HepG2 (cell line): ENCODE measurements around the gene RAPGEF6. TPM values are rescaled to one million over a fixed set of nuclear protein-coding genes. Genes with fewer than 3 reads are reported as not detected.

Source experiments
- ATAC-seq: fragments of 200-7000 bp; cut with Tn5 transposase; 3 replicates; pipeline ENCODE4 v1.9.1; 2020; ENCODE audit warnings: mild to moderate bottlenecking, moderate library complexity
- BruUV-seq: library from RNA; stranded (reverse); fragments of 400-500 nt; replicated peaks from 2 replicates; lab custom pipeline; 2021; lab: Mats Ljungman, UMichigan
- CTCF ChIA-PET: fragments of 300-600 bp; formaldehyde crosslinking; extraction: SDS; loops from one replicate; lab custom pipeline; 2021; ENCODE audit warnings: low total read pairs, inconsistent platforms, low intra/inter-chr PET ratio; lab: Yijun Ruan, JAX
- POLR2A ChIA-PET: fragments of 350-600 bp; sonication (Branson Sonifier 250); formaldehyde crosslinking; loops from one replicate; lab custom pipeline; 2020; ENCODE audit warnings: antibody characterized with exemption, inconsistent platforms; lab: Yijun Ruan, JAX
- DNase-seq: peaks from one replicate; pipeline ENCODE4 v3.0.0-alpha.2; 2015; ENCODE audit warnings: low spot score
- FAIRE-seq: peaks from 3 replicates; lab custom pipeline; 2011; peaks lifted over from hg19 to GRCh38; lab: Jason Lieb, UNC
- H2AFZ ChIP-seq: one replicate; pipeline ENCODE4 v1.6.1; 2011; ENCODE audit warnings: low read length, inconsistent platforms
- H3K27ac ChIP-seq: fragments of 300-600 bp; 3 replicates; pipeline ENCODE4 v1.8.0; 2011; ENCODE audit warnings: mixed run types, mild to moderate bottlenecking, mixed read lengths, low read length, inconsistent platforms; ENCODE audit not compliant: insufficient read depth; ENCODE audit errors: extremely low read length
- H3K27me3 ChIP-seq, 2 experiments: fragments of 200-600 bp in 1 of 2; 2 replicates in 1 of 2; 3 replicates in 1 of 2; pipeline versions ENCODE4 v1.6.0 to v1.8.0; 2011; ENCODE audit warnings: low read length in 2 of 2, mild to moderate bottlenecking in 2 of 2, moderate library complexity in 2 of 2, inconsistent platforms in 1 of 2; ENCODE audit not compliant: insufficient read depth in 2 of 2, control insufficient read depth in 1 of 2
- H3K36me3 ChIP-seq, 2 experiments: fragments of 200-600 bp in 1 of 2; replicated peaks in 1 of 2; 2 replicates in 1 of 2; 3 replicates in 1 of 2; pipeline versions ENCODE4 v1.5.1 to v1.8.0; 2011; ENCODE audit warnings: low read length in 2 of 2, inconsistent platforms in 1 of 2; ENCODE audit not compliant: insufficient read depth in 2 of 2, control insufficient read depth in 1 of 2
- H3K4me1 ChIP-seq: 2 replicates; pipeline ENCODE4 v1.5.1; 2012; ENCODE audit warnings: low read length, inconsistent platforms; ENCODE audit not compliant: insufficient read depth
- H3K4me2 ChIP-seq: 2 replicates; pipeline ENCODE4 v1.6.0; 2011; ENCODE audit warnings: low read depth, low read length, inconsistent platforms
- H3K4me3 ChIP-seq, 3 experiments: fragments of 200-600 bp in 1 of 3; sonication (generic), shearing (Covaris generic) in 1 of 3; replicated peaks in 1 of 3; 2 replicates each; pipeline ENCODE4 v1.5.1; 2011 to 2016; ENCODE audit warnings: low read length in 3 of 3, inconsistent platforms in 2 of 3, low read depth in 2 of 3, mild to moderate bottlenecking in 2 of 3, control low read depth in 1 of 3, mixed read lengths in 1 of 3; ENCODE audit not compliant: insufficient read depth in 1 of 3
- H3K79me2 ChIP-seq: one replicate; pipeline ENCODE4 v1.6.1; 2011; ENCODE audit warnings: low read length, inconsistent platforms; ENCODE audit not compliant: insufficient read depth
- H3K9ac ChIP-seq: 2 replicates; pipeline ENCODE4 v1.6.0; 2011; ENCODE audit warnings: mild to moderate bottlenecking, low read depth, low read length, inconsistent platforms; ENCODE audit not compliant: insufficient read depth
- H3K9me3 ChIP-seq: 2 replicates; pipeline ENCODE4 v1.5.1; 2012; ENCODE audit warnings: mild to moderate bottlenecking, low read length
- H4K20me1 ChIP-seq: 2 replicates; pipeline ENCODE4 v1.6.0; 2011; ENCODE audit warnings: inconsistent platforms, mild to moderate bottlenecking, low read length, moderate library complexity; ENCODE audit not compliant: insufficient read depth
- ARNT2 ChIP-seq: sonication (generic); formaldehyde crosslinking; IDR thresholded peaks from 2 replicates; pipeline ENCODE4 v1.8.0; 2022; ENCODE audit warnings: mild to moderate bottlenecking, low read depth, missing genetic modification reagents, moderate library complexity
- CC2D1A ChIP-seq: sonication (generic); formaldehyde crosslinking; IDR thresholded peaks from 2 replicates; pipeline ENCODE4 v1.8.1; 2023; ENCODE audit warnings: mild to moderate bottlenecking, missing genetic modification reagents
- CREB3 ChIP-seq: sonication (generic); formaldehyde crosslinking; IDR thresholded peaks from 2 replicates; pipeline ENCODE4 v1.5.0; 2020; ENCODE audit warnings: missing genetic modification reagents
- ETV5 ChIP-seq: IDR thresholded peaks from 2 replicates; pipeline ENCODE4 v1.6.1; 2018; ENCODE audit warnings: missing biosample characterization, missing genetic modification reagents, inconsistent platforms, borderline replicate concordance
- FOXJ3 ChIP-seq: sonication (generic); formaldehyde crosslinking; IDR thresholded peaks from 2 replicates; pipeline ENCODE4 v1.4.0; 2020; ENCODE audit warnings: missing genetic modification reagents, mild to moderate bottlenecking, borderline replicate concordance
- GATA4 ChIP-seq: sonication (generic); IDR thresholded peaks from 2 replicates; pipeline ENCODE4 v1.6.1; 2016; ENCODE audit warnings: antibody characterized with exemption, low read depth, borderline replicate concordance
- KMT2B ChIP-seq: IDR thresholded peaks from 2 replicates; pipeline ENCODE4 v1.6.1; 2016; ENCODE audit warnings: missing genetic modification reagents, missing compliant biosample characterization
- MXD3 ChIP-seq: IDR thresholded peaks from 2 replicates; pipeline ENCODE4 v1.6.1; 2016; ENCODE audit warnings: mild to moderate bottlenecking, missing biosample characterization, missing genetic modification reagents
- NFRKB ChIP-seq: fragments of 450-650 bp; IDR thresholded peaks from 2 replicates; pipeline ENCODE4 v1.6.1; 2017
- SMC3 ChIP-seq: IDR thresholded peaks from 2 replicates; pipeline ENCODE4 v1.6.1; 2011; ENCODE audit warnings: low read length, improper control_type of control experiment
- SOX13 ChIP-seq, 3 experiments: fragments of 450-650 bp in 1 of 3; sonication (generic) in 1 of 3; formaldehyde crosslinking in 1 of 3; IDR thresholded peaks in 2 of 3; conservative IDR thresholded peaks in 1 of 3; 2 replicates each; pipeline versions ENCODE4 v1.5.0 to v1.6.1; 2016 to 2020; ENCODE audit warnings: antibody characterized with exemption in 1 of 3, mild to moderate bottlenecking in 1 of 3, missing compliant biosample characterization in 1 of 3, missing genetic modification reagents in 1 of 3, moderate library complexity in 1 of 3
- TBX2 ChIP-seq: sonication (generic); formaldehyde crosslinking; IDR thresholded peaks from 2 replicates; pipeline ENCODE4 v1.5.0; 2020; ENCODE audit warnings: missing genetic modification reagents, mild to moderate bottlenecking, borderline replicate concordance
- TEAD2 ChIP-seq: sonication (generic); formaldehyde crosslinking; IDR thresholded peaks from 2 replicates; pipeline ENCODE4 v1.9.0; 2021; ENCODE audit warnings: missing genetic modification reagents
- U2AF2 ChIP-seq: fragments of 200-400 bp; formaldehyde crosslinking; IDR thresholded peaks from 2 replicates; pipeline ENCODE4 v1.6.1; 2017; ENCODE audit warnings: low read depth, mild to moderate bottlenecking, low read length
- ZNF225 ChIP-seq: sonication (generic); formaldehyde crosslinking; IDR thresholded peaks from 2 replicates; pipeline ENCODE4 v1.4.0; 2020; ENCODE audit warnings: mild to moderate bottlenecking, missing genetic modification reagents
- ZNF280B ChIP-seq: sonication (generic); formaldehyde crosslinking; IDR thresholded peaks from 2 replicates; pipeline ENCODE4 v1.5.0; 2020; ENCODE audit warnings: missing genetic modification reagents, mild to moderate bottlenecking, borderline replicate concordance
- WGBS: methylation state at CpG from one replicate; pipeline ENCODE4 v1.1.6; 2017; ENCODE audit warnings: low lambda C conversion rate; 5-methylcytosine and 5-hydroxymethylcytosine counted together
- in situ Hi-C: cut with HindIII; loops from 2 replicates; pipeline ENCODE4 v1.10.0; 2017; ENCODE audit warnings: low pct_unique_long_range_greater_than_20kb; ENCODE audit not compliant: extremely low pct_ligation_motif_present
- intact Hi-C: fragments of 100-400 bp; cut with micrococcal nuclease; formaldehyde crosslinking; loops from one replicate; pipeline ENCODE4 v1.10.0; 2022; ENCODE audit not compliant: unreplicated experiment
- polyA plus RNA-seq, 8 experiments: library from polyadenylated mRNA; depleted of rRNA in 3 of 8; stranded (reverse) in 7 of 8; unstranded in 1 of 8; fragments of >200 nt; fragmentation: Illumina TruSeq in 4 of 8; extraction: Trizol in 4 of 8; gene quantifications; 2 replicates each; pipeline versions ENCODE4 v1.2.1 to v1.2.3, GENCODE V29; 2011 to 2016; ENCODE audit warnings: low read depth in 4 of 8, missing spikeins in 1 of 8, mixed read lengths in 1 of 8; ENCODE audit not compliant: insufficient read depth in 1 of 8
- total RNA-seq, 5 experiments: library from RNA; depleted of rRNA; stranded (reverse); fragments of >200 nt; fragmentation: Illumina TruSeq; extraction: Trizol; gene quantifications; 2 replicates each; pipeline ENCODE4 v1.2.3, GENCODE V29; 2016; ENCODE audit warnings: low read depth in 1 of 5

The RAPGEF6 gene
- total and polyA plus RNA-seq, 2 of the 13 experiments (the other 11 are each of a cell fraction or from before 2014, with no cell fraction given) = 7.7 to 24.6 TPM

- Histone ChIP-seq H2AFZ (no peak overlapping the region), H3K79me2 (no peaks in the 10 kb centered on the region), H3K27me3 (no peaks in the 10 kb centered on the region), H3K4me1 (no peaks in the 10 kb centered on the region), H4K20me1 (no peaks in the 10 kb centered on the region), H3K27ac (no peak overlapping the region), H3K9me3 (no peaks in the 10 kb centered on the region), H3K9ac (no peak overlapping the region), H3K4me3 (no peak overlapping the region), H3K4me2 (no peak overlapping the region), H3K36me3 (peaks cover 2 to 35% of the 10 kb centered on the region in 2 experiments; a peak in 4 of 5 replicates)
- no TSS peak for BruUV-seq
- in situ Hi-C loops (no loop called here), intact Hi-C loops (no loop called here)
- POLR2A ChIA-PET = no interaction called here
- WGBS = 100% methylated on average over 1 of the region's 1 CpG
- TF ChIP-seq CC2D1A (no peak), SMC3 (no peak), MXD3 (no peak), KMT2B (CRISPR knock-in tag) (no peak), ARNT2 (CRISPR knock-in tag) (no peak), U2AF2 (no peak), FOXJ3 (CRISPR knock-in tag) (no peak), CREB3 (CRISPR knock-in tag) (no peak), ZNF225 (CRISPR knock-in tag) (no peak)
- no peak for ATAC-seq
- CTCF ChIA-PET = no interaction called here
- no peak for FAIRE-seq
- no peak for DNase-seq
Measured at GRCh38 chr5:131460133-131460532, 174.9 kb downstream of the RAPGEF6 start.

- no peaks in the 10 kb centered on the region for H3K27me3 ChIP-seq
- H4K20me1 ChIP-seq = no peaks in the 10 kb centered on the region
- no TSS peak for BruUV-seq
- H3K79me2 ChIP-seq = no peaks in the 10 kb centered on the region
- DNase-seq (no peak), ATAC-seq (no peak), FAIRE-seq (no peak)
- H2AFZ ChIP-seq = no peak overlapping the region
- ChIA-PET POLR2A (no interaction called here), CTCF (no interaction called here)
- H3K4me3 ChIP-seq = no peak overlapping the region
- in situ Hi-C loops (no loop called here), intact Hi-C loops (no loop called here)
- H3K9ac ChIP-seq = no peak overlapping the region
- no peaks in the 10 kb centered on the region for H3K9me3 ChIP-seq
- no peak overlapping the region for H3K4me2 ChIP-seq
- no peak overlapping the region for H3K27ac ChIP-seq
- no peaks in the 10 kb centered on the region for H3K4me1 ChIP-seq
- H3K36me3 ChIP-seq = peaks cover 2 to 43% of the 10 kb centered on the region in 2 experiments; a peak in 4 of 5 replicates
- TF ChIP-seq ETV5 (CRISPR knock-in tag) = no peak
- TF ChIP-seq GATA4 = no peak
- no peak for TF ChIP-seq TBX2 (CRISPR knock-in tag)
- TF ChIP-seq SOX13 (IDR thresholded peaks at IDR 0.05) = no peak
- no peak for TF ChIP-seq SOX13 (CRISPR knock-in tag; conservative IDR thresholded peaks at IDR 0.05 in 1 of 2, IDR thresholded peaks at IDR 0.05 in 1 of 2)
- no peak for TF ChIP-seq ZNF280B (CRISPR knock-in tag)
- no peak for TF ChIP-seq TEAD2
- TF ChIP-seq NFRKB = no peak
Measured at GRCh38 chr5:131459216-131459615, 175.8 kb downstream of the RAPGEF6 start.
